Mesendoderm (in vitro differentiated cells): ENCODE data around the gene PSMD4.

Experiments used
- DNase-seq: peaks from one replicate; pipeline ENCODE4 v3.0.0; 2013
- H2AK5ac ChIP-seq: 2 replicates; pipeline ENCODE4 v1.6.1; 2013; ENCODE audit warnings: low read length, inconsistent platforms
- H2BK120ac ChIP-seq: 2 replicates; pipeline ENCODE4 v1.6.1; 2013; ENCODE audit warnings: low read depth, mild to moderate bottlenecking, low read length, moderate library complexity, mixed read lengths
- H2BK15ac ChIP-seq: replicated peaks from 2 replicates; pipeline ENCODE4 v1.6.1; 2013; ENCODE audit warnings: low read depth, mild to moderate bottlenecking, moderate library complexity
- H2BK5ac ChIP-seq: 2 replicates; pipeline ENCODE4 v1.6.1; 2013; ENCODE audit warnings: low read length, inconsistent platforms
- H3K18ac ChIP-seq: 2 replicates; pipeline ENCODE4 v1.6.1; 2013; ENCODE audit warnings: mild to moderate bottlenecking, low read length, mixed read lengths
- H3K23ac ChIP-seq: one replicate; pipeline ENCODE4 v1.6.1; 2013; ENCODE audit warnings: low read length
- H3K27ac ChIP-seq: 2 replicates; pipeline ENCODE4 v1.5.1; 2013; ENCODE audit warnings: low read depth, mild to moderate bottlenecking, inconsistent platforms, low read length, moderate library complexity
- H3K27me3 ChIP-seq: 2 replicates; pipeline ENCODE4 v1.6.1; 2013; ENCODE audit warnings: low read length, control low read depth, mild to moderate bottlenecking, inconsistent platforms; ENCODE audit not compliant: insufficient read depth, poor library complexity
- H3K36me3 ChIP-seq: 2 replicates; pipeline ENCODE4 v1.6.1; 2013; ENCODE audit warnings: low read length, inconsistent platforms; ENCODE audit not compliant: control insufficient read depth, insufficient read depth
- H3K4ac ChIP-seq: one replicate; pipeline ENCODE4 v1.6.1; 2013; ENCODE audit warnings: low read depth, mild to moderate bottlenecking, low read length, moderate library complexity
- H3K4me1 ChIP-seq: 2 replicates; pipeline ENCODE4 v1.6.1; 2013; ENCODE audit warnings: low read depth, low read length, inconsistent platforms; ENCODE audit not compliant: control insufficient read depth
- H3K4me2 ChIP-seq: 2 replicates; pipeline ENCODE4 v1.6.1; 2013; ENCODE audit warnings: low read length
- H3K4me3 ChIP-seq: 2 replicates; pipeline ENCODE4 v1.5.1; 2013; ENCODE audit warnings: mild to moderate bottlenecking, low read length
- H3K56ac ChIP-seq: one replicate; pipeline ENCODE4 v1.6.1; 2013; ENCODE audit warnings: low read length
- H3K79me1 ChIP-seq: 2 replicates; pipeline ENCODE4 v1.6.1; 2013; ENCODE audit warnings: low read length, inconsistent platforms
- H3K79me2 ChIP-seq: 2 replicates; pipeline ENCODE4 v1.6.1; 2013; ENCODE audit warnings: mild to moderate bottlenecking, low read length; ENCODE audit not compliant: control insufficient read depth, insufficient read depth
- H3K9ac ChIP-seq: 2 replicates; pipeline ENCODE4 v1.6.1; 2013; ENCODE audit warnings: low read length, inconsistent platforms
- H4K5ac ChIP-seq: one replicate; pipeline ENCODE4 v1.6.1; 2013; ENCODE audit warnings: low read length
- H4K8ac ChIP-seq: one replicate; pipeline ENCODE4 v1.6.1; 2013; ENCODE audit warnings: low read depth, mild to moderate bottlenecking, control low read depth, low read length, moderate library complexity
- WGBS: extraction: QIAGEN DNeasy Blood & Tissue Kit; methylation state at CpG from one replicate; pipeline ENCODE4 v1.1.7; 2013; ENCODE audit warnings: low lambda C conversion rate, missing lambda C conversion rate; ENCODE audit not compliant: insufficient coverage; ENCODE audit errors: extremely low coverage; 5-methylcytosine and 5-hydroxymethylcytosine counted together

The PSMD4 gene

GRCh38 chr1:151243683-151244216 is 10.8 kb upstream of the PSMD4 start:
- no peak for DNase-seq
- H3K56ac ChIP-seq = no peak overlapping the region
- peaks cover 14% of the 10 kb centered on the region for H3K36me3 ChIP-seq
- no peak overlapping the region for H3K23ac ChIP-seq
- no peak overlapping the region for H4K5ac ChIP-seq
- no peak overlapping the region for H3K18ac ChIP-seq
- H3K27ac ChIP-seq = no peak overlapping the region
- no peak overlapping the region for H4K8ac ChIP-seq
- H3K4me3 ChIP-seq = no peak overlapping the region
- no peak overlapping the region for H2BK5ac ChIP-seq
- H3K4me2 ChIP-seq = no peak overlapping the region
- H2BK120ac ChIP-seq = no peak overlapping the region
- H2BK15ac ChIP-seq = no peak overlapping the region
- H3K79me1 ChIP-seq = no peaks in the 10 kb centered on the region
- no peak overlapping the region for H3K9ac ChIP-seq
- no peaks in the 10 kb centered on the region for H3K79me2 ChIP-seq
- no peak overlapping the region for H3K4ac ChIP-seq
- H3K27me3 ChIP-seq = no peaks in the 10 kb centered on the region
- WGBS = no CpG with 5 or more reads among the region's 5 CpGs
- no peak overlapping the region for H2AK5ac ChIP-seq
- H3K4me1 ChIP-seq = no peaks in the 10 kb centered on the region

GRCh38 chr1:151246786-151247185 is 7.7 kb upstream of the PSMD4 start:
- Histone ChIP-seq H3K36me3 (peaks cover 14% of the 10 kb centered on the region), H3K23ac (no peak overlapping the region), H3K27me3 (no peaks in the 10 kb centered on the region), H4K5ac (no peak overlapping the region), H3K4me3 (no peak overlapping the region), H3K4me2 (no peak overlapping the region), H2AK5ac (no peak overlapping the region), H2BK5ac (no peak overlapping the region), H2BK15ac (no peak overlapping the region), H3K79me2 (no peaks in the 10 kb centered on the region), H3K27ac (no peak overlapping the region), H3K4ac (no peak overlapping the region), H3K4me1 (no peaks in the 10 kb centered on the region), H3K79me1 (no peaks in the 10 kb centered on the region), H2BK120ac (no peak overlapping the region), H3K9ac (no peak overlapping the region), H4K8ac (no peak overlapping the region), H3K18ac (no peak overlapping the region), H3K56ac (no peak overlapping the region)
- no peak for DNase-seq
- WGBS = no CpG with 5 or more reads among the region's 2 CpGs

- peaks cover 15% of the 10 kb centered on the region for H3K79me2 ChIP-seq
- H3K9ac ChIP-seq = no peak overlapping the region
- no peak overlapping the region for H3K4me2 ChIP-seq
- no peak overlapping the region for H4K5ac ChIP-seq
- H3K27ac ChIP-seq = no peak overlapping the region
- H3K56ac ChIP-seq = no peak overlapping the region
- no peak overlapping the region for H2BK15ac ChIP-seq
- H2AK5ac ChIP-seq = no peak overlapping the region
- no peak overlapping the region for H2BK5ac ChIP-seq
- no peak overlapping the region for H3K23ac ChIP-seq
- no peaks in the 10 kb centered on the region for H3K27me3 ChIP-seq
- H3K4me1 ChIP-seq = no peaks in the 10 kb centered on the region
- H2BK120ac ChIP-seq = no peak overlapping the region
- WGBS = no CpG with 5 or more reads among the region's 16 CpGs
- peaks cover 7% of the 10 kb centered on the region for H3K36me3 ChIP-seq
- no peak overlapping the region for H4K8ac ChIP-seq
- H3K79me1 ChIP-seq = no peaks in the 10 kb centered on the region
- H3K18ac ChIP-seq = no peak overlapping the region
- H3K4me3 ChIP-seq = no peak overlapping the region
- H3K4ac ChIP-seq = no peak overlapping the region
- peak; percentile 78 for DNase-seq
These were observed 2.7 kb upstream of the PSMD4 start for GRCh38 chr1:151251656-151252470.

GRCh38 chr1:151255381-151255780 is 847 bp downstream of the PSMD4 start:
- H4K5ac ChIP-seq = no peak overlapping the region
- H3K9ac ChIP-seq = peak overlapping the region; percentile 90
- no peak overlapping the region for H2BK15ac ChIP-seq
- no peaks in the 10 kb centered on the region for H3K4me1 ChIP-seq
- no peak overlapping the region for H3K27ac ChIP-seq
- no peak overlapping the region for H2BK120ac ChIP-seq
- no peaks in the 10 kb centered on the region for H3K36me3 ChIP-seq
- H3K4me2 ChIP-seq = peak overlapping the region; percentile 33
- WGBS = no CpG with 5 or more reads among the region's 10 CpGs
- H4K8ac ChIP-seq = no peak overlapping the region
- H2BK5ac ChIP-seq = no peak overlapping the region
- peak overlapping the region; percentile 94 for H3K56ac ChIP-seq
- peak overlapping the region; percentile 89 for H3K4me3 ChIP-seq
- no peak overlapping the region for H3K23ac ChIP-seq
- H3K18ac ChIP-seq = no peak overlapping the region
- H3K4ac ChIP-seq = no peak overlapping the region
- H3K79me1 ChIP-seq = peaks cover 6% of the 10 kb centered on the region
- H3K79me2 ChIP-seq = peaks cover 32% of the 10 kb centered on the region
- no peak overlapping the region for H2AK5ac ChIP-seq
- no peaks in the 10 kb centered on the region for H3K27me3 ChIP-seq
- peak; percentile 17 for DNase-seq

DNA sequence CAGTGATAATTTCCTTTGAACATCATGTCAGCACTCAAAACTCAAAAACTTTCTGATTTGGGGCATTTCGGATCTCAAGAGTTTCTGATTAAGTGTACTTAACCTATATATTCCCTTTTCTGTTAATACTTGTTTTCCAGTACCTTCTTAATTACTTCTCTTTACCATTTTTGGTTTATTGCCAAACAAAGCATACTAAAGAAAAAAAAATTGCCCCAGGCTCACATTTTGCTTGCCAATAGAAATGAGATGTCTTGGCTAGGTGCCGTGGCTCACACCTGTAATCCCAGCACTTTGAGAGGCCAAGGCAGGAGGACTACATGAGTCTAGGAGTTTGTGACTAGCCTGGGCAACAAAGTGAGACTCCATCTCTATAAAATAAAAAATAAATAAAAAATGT is 4.8 kb downstream of the PSMD4 start:
- no peak for DNase-seq
- no peaks in the 10 kb centered on the region for H3K27me3 ChIP-seq
- H2AK5ac ChIP-seq = no peak overlapping the region
- no peak overlapping the region for H3K27ac ChIP-seq
- H3K4ac ChIP-seq = no peak overlapping the region
- no peak overlapping the region for H3K23ac ChIP-seq
- no peak overlapping the region for H4K5ac ChIP-seq
- no peak overlapping the region for H3K4me3 ChIP-seq
- H3K9ac ChIP-seq = no peak overlapping the region
- no peak overlapping the region for H3K56ac ChIP-seq
- peaks cover 8% of the 10 kb centered on the region for H3K79me1 ChIP-seq
- H2BK15ac ChIP-seq = no peak overlapping the region
- H2BK5ac ChIP-seq = no peak overlapping the region
- no peak overlapping the region for H2BK120ac ChIP-seq
- H3K4me1 ChIP-seq = no peaks in the 10 kb centered on the region
- H3K18ac ChIP-seq = no peak overlapping the region
- WGBS = no CpG with 5 or more reads among the region's 2 CpGs
- H3K79me2 ChIP-seq = peaks cover 32% of the 10 kb centered on the region
- no peak overlapping the region for H4K8ac ChIP-seq
- H3K4me2 ChIP-seq = no peak overlapping the region
- H3K36me3 ChIP-seq = peaks cover 5% of the 10 kb centered on the region
